SU-DHL-6 (cell line): Measurements from ENCODE around the gene TNS3.

Experiments
- EZH2phosphoT487 ChIP-seq: fragments of 200-600 bp; sonication (generic), shearing (Covaris generic); conservative IDR thresholded peaks from 2 replicates; pipeline ENCODE4 v1.6.1; 2018; ENCODE audit warnings: mild to moderate bottlenecking, antibody characterized with exemption, low read length, moderate library complexity, mixed read lengths
- TF ChIP-seq, protein P1 (sequence below): fragments of 200-600 bp; sonication (generic); IDR thresholded peaks from one replicate; pipeline ENCODE4 v1.5.1; 2017; ENCODE audit warnings: antibody characterized with exemption, mild to moderate bottlenecking, low read length, moderate library complexity; ENCODE audit not compliant: insufficient read depth, poor library complexity, severe bottlenecking

GRCh38 chr7:47362984-47363383, 218.9 kb downstream of the TNS3 start:
- TF ChIP-seq, protein P1, sequence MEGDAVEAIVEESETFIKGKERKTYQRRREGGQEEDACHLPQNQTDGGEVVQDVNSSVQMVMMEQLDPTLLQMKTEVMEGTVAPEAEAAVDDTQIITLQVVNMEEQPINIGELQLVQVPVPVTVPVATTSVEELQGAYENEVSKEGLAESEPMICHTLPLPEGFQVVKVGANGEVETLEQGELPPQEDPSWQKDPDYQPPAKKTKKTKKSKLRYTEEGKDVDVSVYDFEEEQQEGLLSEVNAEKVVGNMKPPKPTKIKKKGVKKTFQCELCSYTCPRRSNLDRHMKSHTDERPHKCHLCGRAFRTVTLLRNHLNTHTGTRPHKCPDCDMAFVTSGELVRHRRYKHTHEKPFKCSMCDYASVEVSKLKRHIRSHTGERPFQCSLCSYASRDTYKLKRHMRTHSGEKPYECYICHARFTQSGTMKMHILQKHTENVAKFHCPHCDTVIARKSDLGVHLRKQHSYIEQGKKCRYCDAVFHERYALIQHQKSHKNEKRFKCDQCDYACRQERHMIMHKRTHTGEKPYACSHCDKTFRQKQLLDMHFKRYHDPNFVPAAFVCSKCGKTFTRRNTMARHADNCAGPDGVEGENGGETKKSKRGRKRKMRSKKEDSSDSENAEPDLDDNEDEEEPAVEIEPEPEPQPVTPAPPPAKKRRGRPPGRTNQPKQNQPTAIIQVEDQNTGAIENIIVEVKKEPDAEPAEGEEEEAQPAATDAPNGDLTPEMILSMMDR: no peak
- TF ChIP-seq EZH2phosphoT487: no peak
